Non-pigmented ciliary epithelial cell (primary cell): ENCODE data around the gene CFAP52.
"Not testable (repeated sequence)": the region's sequence is repeated elsewhere in the genome, so short reads cannot be mapped to it uniquely, and the experiment has no call there.

Experiments
- DNase-seq: peaks from one replicate; pipeline ENCODE4 v3.0.0-alpha.2; 2010; ENCODE audit warnings: low read depth

The CFAP52 gene

GRCh38 chr17:9568957-9569588, 7.4 kb upstream of the CFAP52 start:
- DNase-seq: no peak

- no peak for DNase-seq
These were observed 5.2 kb upstream of the CFAP52 start for GRCh38 chr17:9571201-9571600.

GRCh38 chr17:9575381-9576101, 901 bp upstream of the CFAP52 start, which contains the start of gene STX8:
TSS of gene STX8 (minus strand) at chr17:9575820. CDS start at chr17:9575808, 12 bp downstream.
- peak; percentile 38 for DNase-seq

- no peak for DNase-seq
These were observed 899 bp downstream of the CFAP52 start for GRCh38 chr17:9577373-9577709.

GRCh38 chr17:9587969-9588656, 11.7 kb downstream of the CFAP52 start:
- DNase-seq: no peak

- no peak for DNase-seq
These were observed 17.6 kb downstream of the CFAP52 start for GRCh38 chr17:9594065-9594464.

GRCh38 chr17:9597638-9598037, 21.2 kb downstream of the CFAP52 start:
- not testable (repeated sequence) for DNase-seq

- no peak for DNase-seq
These were observed 22.2 kb downstream of the CFAP52 start for GRCh38 chr17:9598661-9599060.

- DNase-seq: not testable (repeated sequence)
These were observed 28.1 kb downstream of the CFAP52 start for GRCh38 chr17:9604583-9604982.

GRCh38 chr17:9606453-9606852, 30.0 kb downstream of the CFAP52 start:
- no peak for DNase-seq

GRCh38 chr17:9607058-9607457, 30.6 kb downstream of the CFAP52 start:
- DNase-seq: not testable (repeated sequence)

GRCh38 chr17:9611557-9611956, 35.1 kb downstream of the CFAP52 start:
- no peak for DNase-seq

- DNase-seq: no peak
These were observed 35.6 kb downstream of the CFAP52 start for GRCh38 chr17:9612006-9612405.

GRCh38 chr17:9615486-9615885, 39.0 kb downstream of the CFAP52 start:
- DNase-seq: no peak

GRCh38 chr17:9622961-9623360, 46.5 kb downstream of the CFAP52 start:
- DNase-seq: no peak

- no peak for DNase-seq
These were observed 52.1 kb downstream of the CFAP52 start for GRCh38 chr17:9628509-9628908.

- DNase-seq: no peak
These were observed 56.3 kb downstream of the CFAP52 start for GRCh38 chr17:9632741-9633140.

- DNase-seq: no peak
These were observed 58.9 kb downstream of the CFAP52 start for GRCh38 chr17:9635340-9635739.

GRCh38 chr17:9636501-9636900, 60.1 kb downstream of the CFAP52 start:
- no peak for DNase-seq

GRCh38 chr17:9640388-9640787, 63.9 kb downstream of the CFAP52 start:
- DNase-seq: not testable (repeated sequence)

GRCh38 chr17:9643611-9644010, 67.2 kb downstream of the CFAP52 start:
- no peak for DNase-seq

GRCh38 chr17:9644910-9645751, 68.7 kb downstream of the CFAP52 start, which contains the start of gene USP43:
TSS of gene USP43 (plus strand) at chr17:9645517. CDS start at chr17:9645633, 116 bp downstream.
- no peak for DNase-seq
